GM21737 (cell line): ENCODE results near the gene LRBA.

Experiments used
- ATAC-seq: cut with Tn5 transposase; IDR thresholded peaks from one replicate; pipeline ENCODE4 v1.9.1; 2021; ENCODE audit warnings: mild to moderate bottlenecking, moderate library complexity; ENCODE audit not compliant: unreplicated experiment

LRBA gene

GRCh38 chr4:150591904-150592303 is 423.2 kb downstream of the LRBA start:
- ATAC-seq, result no peak

GRCh38 chr4:150591406-150591805 is 423.7 kb downstream of the LRBA start:
- ATAC-seq, result no peak

- no peak for ATAC-seq
Observed at GRCh38 chr4:150590631-150591030, 424.5 kb downstream of the LRBA start.

- no peak for ATAC-seq
Observed at GRCh38 chr4:150589157-150589556, 425.9 kb downstream of the LRBA start.

GRCh38 chr4:150588316-150588715 is 426.8 kb downstream of the LRBA start:
- no peak for ATAC-seq

GRCh38 chr4:150586162-150586810 is 428.8 kb downstream of the LRBA start:
- ATAC-seq, result no peak

GRCh38 chr4:150585611-150586010 is 429.5 kb downstream of the LRBA start:
- ATAC-seq, result no peak

GRCh38 chr4:150584111-150584915 is 430.8 kb downstream of the LRBA start:
- no peak for ATAC-seq

- no peak for ATAC-seq
Observed at GRCh38 chr4:150583287-150584110, 431.6 kb downstream of the LRBA start.

- ATAC-seq, result no peak
Observed at GRCh38 chr4:150582873-150583286, 432.2 kb downstream of the LRBA start.

GRCh38 chr4:150582146-150582872 is 432.8 kb downstream of the LRBA start, which contains the start of gene MAB21L2:
MAB21L2 (plus strand) TSS chr4:150582151; CDS start chr4:150583030, 879 bp downstream.
- ATAC-seq, result no peak

GRCh38 chr4:150581641-150582051 is 433.4 kb downstream of the LRBA start:
- ATAC-seq, result no peak

- ATAC-seq, result no peak
Observed at GRCh38 chr4:150581056-150581605, 434.0 kb downstream of the LRBA start.

GRCh38 chr4:150580306-150580705 is 434.8 kb downstream of the LRBA start:
- no peak for ATAC-seq

- ATAC-seq, result no peak
Observed at GRCh38 chr4:150579551-150580234, 435.4 kb downstream of the LRBA start.

GRCh38 chr4:150578745-150579501 is 436.2 kb downstream of the LRBA start:
- ATAC-seq, result no peak

- ATAC-seq, result no peak
Observed at GRCh38 chr4:150577796-150578195, 437.3 kb downstream of the LRBA start.

- no peak for ATAC-seq
Observed at GRCh38 chr4:150574678-150575077, 440.4 kb downstream of the LRBA start.

GRCh38 chr4:150573534-150573933 is 441.6 kb downstream of the LRBA start:
- no peak for ATAC-seq
